PC-3 (cell line): Measurements from ENCODE around the gene SCAMP4.

Experiments used
- CTCF ChIP-seq: fragments of 300-600 bp; sonication (generic); conservative IDR thresholded peaks from 2 replicates; pipeline ENCODE4 v1.5.1; 2017; ENCODE audit warnings: antibody characterized with exemption, low read depth, mild to moderate bottlenecking, low read length
- EZH2 ChIP-seq: fragments of 300-600 bp; sonication (generic); IDR thresholded peaks from one replicate; pipeline ENCODE4 v1.6.1; 2017; ENCODE audit warnings: antibody characterized with exemption, mild to moderate bottlenecking, low read length; ENCODE audit not compliant: unreplicated experiment
- EZH2phosphoT487 ChIP-seq: fragments of 300-600 bp; sonication (generic); IDR thresholded peaks from 2 replicates; pipeline ENCODE4 v1.6.1; 2018; ENCODE audit warnings: mild to moderate bottlenecking, antibody characterized with exemption, low read length, borderline replicate concordance

GRCh38 chr19:1936916-1937610 lies 31.9 kb downstream of the SCAMP4 start:
- no peak for TF ChIP-seq CTCF
- TF ChIP-seq EZH2phosphoT487, result no peak
- no peak for TF ChIP-seq EZH2
